GM21515 (cell line): ENCODE data around the gene CLSTN2.

Source experiments
- ATAC-seq: cut with Tn5 transposase; IDR thresholded peaks from one replicate; pipeline ENCODE4 v1.9.1; 2021; ENCODE audit not compliant: unreplicated experiment

CLSTN2 gene

DNA sequence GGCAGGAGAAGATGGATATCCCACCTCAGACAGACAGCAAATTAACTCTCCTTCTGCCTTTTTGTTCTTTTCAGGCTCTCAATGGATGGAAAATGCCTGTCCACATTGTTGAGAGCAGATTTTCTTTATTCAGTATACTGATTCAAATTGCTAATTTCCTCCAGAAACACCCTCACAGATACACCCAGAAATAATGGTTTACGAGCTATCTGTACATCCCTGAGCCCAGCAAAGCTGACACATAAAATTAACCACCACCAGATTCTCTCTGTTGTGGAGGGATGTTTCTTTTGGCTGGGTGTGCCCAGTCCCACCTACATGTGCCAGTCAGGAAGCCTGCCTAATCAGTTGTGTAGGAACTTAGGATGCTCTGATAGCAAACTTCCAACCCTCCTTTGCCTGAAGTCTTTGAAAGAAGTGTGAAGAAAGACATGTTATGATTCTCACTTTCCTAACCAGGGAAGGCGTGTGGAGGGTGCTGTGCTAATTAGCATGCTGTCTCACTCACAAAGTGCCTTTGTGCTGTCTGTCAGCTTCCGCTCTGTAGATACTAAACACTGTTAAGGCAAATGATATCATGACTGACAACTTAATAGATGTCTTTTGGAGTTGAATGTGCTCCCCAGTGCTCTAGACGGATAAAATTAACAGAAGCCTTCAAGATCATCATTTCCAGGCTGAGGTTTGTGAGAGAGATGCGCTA lies 208.5 kb downstream of the CLSTN2 start:
- ATAC-seq = no peak

DNA sequence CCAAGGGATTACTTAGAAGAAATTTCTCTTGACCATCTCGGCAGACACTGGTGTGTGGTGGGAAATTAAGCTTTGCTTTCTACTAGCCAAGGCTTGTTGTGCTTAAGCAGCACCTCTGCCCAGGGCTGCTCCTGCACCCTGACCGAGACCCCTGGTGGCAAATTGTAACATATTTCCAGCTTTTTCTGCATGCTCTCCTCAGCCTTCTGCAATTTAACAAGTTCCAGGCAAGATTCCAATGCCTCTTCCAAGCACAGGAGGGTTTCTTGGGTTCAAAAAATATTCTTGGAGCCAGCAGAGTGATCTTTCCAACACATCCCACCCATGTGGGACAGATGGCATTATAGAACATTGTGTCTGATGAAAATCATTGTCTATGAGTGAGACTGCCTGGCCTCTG lies 210.5 kb downstream of the CLSTN2 start:
- ATAC-seq = no peak

GRCh38 chr3:140146668-140147067 lies 211.7 kb downstream of the CLSTN2 start:
- ATAC-seq = no peak

GRCh38 chr3:140147965-140148490 lies 213.0 kb downstream of the CLSTN2 start:
- no peak for ATAC-seq

- no peak for ATAC-seq
Measured at GRCh38 chr3:140148824-140149390, 213.9 kb downstream of the CLSTN2 start.

DNA sequence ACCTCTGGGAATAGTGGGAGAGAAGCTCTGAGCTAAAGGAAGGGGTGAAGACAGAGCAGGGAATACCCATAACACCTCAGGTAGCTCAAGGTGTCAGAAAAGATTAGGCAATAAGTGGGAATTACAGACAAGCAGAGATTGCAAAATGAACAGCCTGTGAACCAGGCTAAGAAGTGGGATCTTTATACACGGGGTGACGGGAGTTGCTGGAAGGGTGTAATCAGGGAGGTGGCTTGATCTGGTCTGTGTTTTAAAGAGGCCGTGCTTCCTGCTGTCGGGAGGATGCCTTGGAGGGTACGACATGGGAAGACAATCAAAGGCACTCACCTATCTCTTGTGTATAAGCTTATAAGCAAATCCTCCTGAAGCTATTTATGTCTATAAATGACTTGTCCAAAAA lies 216.3 kb downstream of the CLSTN2 start:
- no peak for ATAC-seq

DNA sequence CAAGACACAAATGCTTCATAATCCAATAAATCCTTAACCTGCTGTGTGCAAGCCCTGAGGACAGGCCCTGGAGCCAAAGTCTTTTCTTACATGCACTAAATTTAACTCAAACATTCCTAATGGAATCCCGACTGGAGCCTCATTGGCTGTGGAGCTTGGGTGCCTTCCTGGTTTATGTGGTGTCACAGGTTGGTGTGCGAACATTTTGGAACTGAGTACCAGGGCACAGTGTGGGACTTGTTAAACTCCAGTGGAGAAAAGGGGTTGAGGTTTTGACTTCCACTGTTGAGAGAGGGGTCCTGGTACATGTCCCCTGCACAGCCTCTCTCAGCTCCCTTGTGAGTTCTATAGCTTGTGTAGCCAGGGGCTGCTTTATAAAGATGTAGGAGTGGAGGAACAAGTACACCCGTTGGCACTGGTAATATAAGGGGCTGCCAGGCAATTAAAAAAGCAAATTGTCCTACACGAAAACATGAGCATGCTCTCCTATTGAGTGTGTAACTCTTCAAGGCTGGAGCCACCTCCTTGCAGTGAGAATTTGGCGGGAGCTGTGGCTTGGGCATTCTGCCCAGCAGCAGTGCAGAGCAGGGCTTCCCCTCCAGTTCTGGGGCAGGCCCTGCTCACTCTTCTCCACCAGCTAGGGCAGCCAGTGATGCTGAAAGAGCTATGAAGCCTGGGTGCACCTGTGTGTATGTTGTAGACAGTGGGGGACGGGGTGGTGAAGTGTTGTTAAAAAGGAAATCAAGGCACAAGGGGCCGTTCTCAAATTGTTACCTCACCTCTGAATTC lies 218.1 kb downstream of the CLSTN2 start:
- no peak for ATAC-seq

DNA sequence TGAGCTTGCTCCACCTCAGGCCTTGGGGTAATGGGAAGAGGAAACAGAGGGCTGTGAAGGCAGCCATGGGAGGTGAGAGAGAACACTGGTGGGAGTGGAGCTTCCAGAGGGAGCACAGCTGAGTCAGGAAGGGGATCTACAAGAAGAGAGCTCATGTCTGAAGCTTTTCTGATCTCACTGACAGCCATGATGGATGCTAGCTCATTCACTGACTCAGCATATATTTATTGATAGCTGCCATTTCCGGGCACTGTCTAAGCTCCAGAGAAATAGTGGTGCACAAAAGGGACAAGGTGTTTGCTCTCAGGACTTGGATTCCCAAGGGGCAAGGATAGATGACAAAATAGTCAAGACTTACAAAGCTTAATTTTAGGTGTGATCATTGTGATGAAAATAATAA lies 218.8 kb downstream of the CLSTN2 start:
- ATAC-seq = no peak

- ATAC-seq = no peak
Measured at GRCh38 chr3:140157161-140157560, 222.2 kb downstream of the CLSTN2 start.

DNA sequence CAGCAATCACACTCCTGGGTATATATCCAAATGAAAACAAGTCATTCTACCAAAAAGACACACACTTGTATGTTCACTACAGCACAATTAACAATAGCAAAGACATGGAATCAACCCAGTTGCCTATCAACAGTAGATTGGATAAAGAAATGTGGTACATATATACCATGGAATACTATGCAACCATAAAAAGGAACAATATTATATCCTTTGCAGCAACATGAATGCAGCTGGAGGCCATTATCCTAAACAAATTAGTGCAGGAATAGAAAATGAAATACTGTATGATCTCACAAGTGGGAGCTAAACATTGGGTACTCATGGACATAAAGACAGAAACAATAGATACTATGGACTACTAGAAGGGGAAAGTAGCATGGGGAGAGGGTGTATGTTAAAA lies 224.7 kb downstream of the CLSTN2 start:
- ATAC-seq = no peak

- no peak for ATAC-seq
Measured at GRCh38 chr3:140160553-140160952, 225.6 kb downstream of the CLSTN2 start.

DNA sequence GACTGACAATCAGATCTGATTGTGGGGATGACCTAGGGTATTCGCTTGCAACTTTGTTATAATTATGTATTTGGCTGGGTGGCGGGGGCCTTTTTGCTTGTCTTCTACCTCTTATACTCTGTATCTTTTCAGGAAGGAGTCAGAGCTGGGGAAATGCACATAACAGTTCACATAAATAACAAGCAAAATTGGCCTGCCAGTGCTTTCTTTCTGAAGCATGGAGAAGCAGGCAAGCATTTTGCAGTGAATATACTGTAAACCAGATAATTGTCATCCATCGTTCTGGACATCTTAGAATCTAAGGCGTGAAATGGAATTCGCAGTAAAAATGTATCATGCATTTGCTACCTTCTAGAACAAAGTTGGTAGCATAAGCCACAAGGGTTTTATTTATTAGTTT lies 227.6 kb downstream of the CLSTN2 start:
- no peak for ATAC-seq

DNA sequence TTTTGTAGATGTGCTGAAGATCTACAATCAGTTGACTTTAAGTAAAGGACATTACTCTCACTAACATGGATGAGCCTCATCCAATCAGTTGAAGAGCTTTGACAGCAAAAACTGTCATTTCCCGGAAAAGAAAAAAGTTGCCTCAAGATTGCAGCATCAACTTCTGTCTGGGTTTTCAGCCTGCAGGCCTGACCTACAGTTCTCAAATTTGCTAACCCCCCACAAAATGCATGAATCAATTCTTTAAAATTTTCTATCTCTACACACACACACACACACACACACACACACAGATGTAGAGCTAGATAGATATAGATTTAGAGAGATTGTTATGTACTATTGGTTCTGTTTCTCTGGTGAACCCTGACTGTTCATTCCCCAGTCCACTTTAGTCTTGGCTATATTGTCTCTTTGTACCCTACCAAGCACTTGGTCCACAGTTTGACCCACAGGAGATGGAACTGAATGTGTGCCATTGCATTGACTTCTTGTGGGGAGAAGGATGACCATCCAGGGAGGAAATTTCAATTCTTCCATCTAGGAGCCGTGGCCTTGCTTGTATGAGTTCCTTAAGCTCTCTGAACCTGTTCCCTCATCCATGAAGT lies 228.3 kb downstream of the CLSTN2 start:
- ATAC-seq = no peak

GRCh38 chr3:140164156-140164555 lies 229.2 kb downstream of the CLSTN2 start:
- ATAC-seq = no peak

DNA sequence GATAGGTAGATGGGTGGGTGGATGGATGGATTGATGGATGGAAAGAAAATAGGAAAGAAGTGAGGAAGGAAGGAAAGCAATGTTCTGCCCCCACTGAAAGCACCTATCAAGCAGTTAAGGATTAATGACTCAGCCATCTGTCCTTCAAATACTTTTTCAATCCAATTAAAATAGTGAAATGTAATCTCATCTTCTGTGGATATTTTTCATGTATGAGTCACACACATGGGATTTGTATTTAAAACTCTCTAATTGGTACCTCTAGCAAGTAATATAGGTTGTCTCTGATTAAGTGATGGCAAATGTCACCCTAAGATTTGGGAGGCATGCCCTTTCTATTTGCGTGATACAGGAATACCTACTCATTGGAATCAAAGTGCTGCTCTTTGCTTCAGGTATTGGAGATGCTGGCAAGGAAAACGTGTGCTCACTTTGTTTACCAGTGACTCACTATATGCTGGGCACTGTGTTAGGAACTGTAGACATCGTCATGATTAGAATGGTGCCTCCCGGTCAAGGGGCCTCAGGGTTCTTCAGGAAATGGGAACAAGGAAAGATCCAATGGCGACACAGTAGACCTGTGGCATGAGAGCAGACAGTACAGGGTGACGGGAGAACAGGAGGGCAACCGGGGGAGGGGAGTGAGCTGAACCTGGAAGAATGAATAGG lies 230.1 kb downstream of the CLSTN2 start:
- ATAC-seq = no peak

DNA sequence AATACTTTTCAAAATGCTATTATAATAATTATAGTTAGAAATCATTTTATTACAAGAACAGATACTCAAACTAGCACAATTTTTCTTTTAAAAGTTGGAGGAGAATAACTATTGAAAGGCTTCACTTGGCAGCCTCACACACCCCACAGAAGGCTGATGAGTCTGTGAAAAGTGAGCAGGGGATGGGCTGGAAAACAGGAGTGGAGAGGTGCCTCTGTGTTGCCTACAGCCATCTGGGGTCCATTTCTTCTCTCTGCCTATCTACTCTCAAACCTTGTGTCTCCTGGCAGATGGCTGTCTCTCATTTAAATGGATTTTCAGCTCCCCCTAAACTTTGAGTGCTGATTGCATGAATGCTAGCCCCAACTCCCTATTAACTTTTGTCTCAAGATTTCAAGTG lies 230.8 kb downstream of the CLSTN2 start:
- no peak for ATAC-seq

- ATAC-seq = no peak
Measured at GRCh38 chr3:140166861-140167599, 232.0 kb downstream of the CLSTN2 start.

GRCh38 chr3:140167600-140168281 lies 232.8 kb downstream of the CLSTN2 start:
- no peak for ATAC-seq

DNA sequence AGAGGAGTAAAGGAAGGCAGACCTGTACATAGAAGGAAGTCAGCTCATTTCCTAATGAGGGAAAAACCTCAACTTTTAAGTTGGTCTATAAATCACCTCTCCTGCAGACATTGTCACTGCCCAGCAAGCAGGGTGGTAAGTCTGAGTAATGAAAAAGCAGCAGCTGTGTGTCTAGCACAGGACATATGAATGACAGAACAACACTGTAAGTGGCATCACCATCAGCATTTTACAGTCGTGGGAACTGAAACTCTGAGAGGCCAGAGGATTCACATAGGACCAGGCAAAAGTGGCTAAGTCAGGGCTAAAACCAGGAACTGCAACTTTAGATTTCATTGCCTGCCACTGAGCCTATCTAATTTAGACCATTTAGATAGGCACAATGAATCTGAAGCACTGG lies 235.6 kb downstream of the CLSTN2 start:
- ATAC-seq = peak; percentile 98

DNA sequence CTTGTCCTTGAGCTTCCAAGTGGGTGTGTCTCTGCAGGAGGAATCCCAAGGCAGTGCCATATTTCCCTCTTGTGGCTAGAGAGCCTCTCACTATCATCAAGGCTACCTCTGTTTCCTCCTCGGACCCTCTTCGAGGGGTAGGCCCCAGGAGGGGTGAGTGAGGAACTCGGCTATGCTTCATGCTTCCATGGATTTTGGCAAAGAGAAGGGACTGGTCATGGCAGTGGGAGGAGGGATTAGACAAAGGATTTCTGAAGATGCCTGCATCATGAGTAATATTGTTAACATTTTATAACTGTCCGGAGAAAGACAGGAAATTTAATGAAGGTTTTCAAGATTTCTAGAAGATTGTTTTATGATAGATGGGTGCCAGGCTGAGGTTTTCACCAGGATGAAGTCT lies 241.5 kb downstream of the CLSTN2 start:
- no peak for ATAC-seq
